Lung (tissue), 12 donors: ENCODE data around the gene AK4. TPM values are rescaled to one million over a fixed set of nuclear protein-coding genes. Genes with fewer than 3 reads are reported as not detected.
A peak's percentile ranks its signal among the peaks of the same experiment; 100 is the strongest.

Source experiments
- ATAC-seq: fragments of 200-7000 bp; cut with Tn5 transposase; one replicate; pipeline ENCODE4 v1.9.1; 2020; ENCODE audit warnings: moderate number of reproducible peaks; ENCODE audit not compliant: insufficient read depth, low FRiP score
- DNase-seq, 3 donors: peaks; one replicate each; pipeline ENCODE4 v3.0.0-alpha.2; 2013 to 2017
- H3K27ac ChIP-seq, 2 donors: one replicate each; pipeline ENCODE4 v1.5.1; 2013; ENCODE audit warnings: mild to moderate bottlenecking in 2 of 2, moderate library complexity in 2 of 2, control low read depth in 1 of 2, inconsistent platforms in 1 of 2, low read depth in 1 of 2, low read length in 1 of 2
- H3K27me3 ChIP-seq, 3 donors: one replicate each; pipeline ENCODE4 v1.5.1; 2013; ENCODE audit warnings: low read length in 2 of 3; ENCODE audit not compliant: control insufficient read depth in 3 of 3, insufficient read depth in 3 of 3
- H3K36me3 ChIP-seq, 4 donors: one replicate each; pipeline ENCODE4 v1.5.1; 2013; ENCODE audit warnings: low read length in 4 of 4, mild to moderate bottlenecking in 1 of 4, moderate library complexity in 1 of 4; ENCODE audit not compliant: control insufficient read depth in 4 of 4, insufficient read depth in 4 of 4
- H3K4me1 ChIP-seq, 5 donors: one replicate each; pipeline ENCODE4 v1.5.1; 2013; ENCODE audit warnings: low read length in 5 of 5, mild to moderate bottlenecking in 2 of 5, moderate library complexity in 1 of 5; ENCODE audit not compliant: control insufficient read depth in 5 of 5, insufficient read depth in 5 of 5
- H3K4me3 ChIP-seq: one replicate; pipeline ENCODE4 v1.5.1; 2013; ENCODE audit warnings: mild to moderate bottlenecking, control low read depth, moderate library complexity
- H3K9ac ChIP-seq, 2 donors: one replicate each; pipeline ENCODE4 v1.5.1; 2013; ENCODE audit warnings: low read length in 2 of 2, control low read depth in 1 of 2; ENCODE audit not compliant: insufficient read depth in 1 of 2
- H3K9me3 ChIP-seq, 4 donors: one replicate each; pipeline ENCODE4 v1.5.1; 2013; ENCODE audit warnings: low read length in 3 of 4, mild to moderate bottlenecking in 1 of 4, moderate library complexity in 1 of 4; ENCODE audit not compliant: control insufficient read depth in 4 of 4, insufficient read depth in 3 of 4
- WGBS, 2 donors: extraction: QIAGEN DNeasy Blood & Tissue Kit; methylation state at CpG; one replicate each; pipeline ENCODE4 v1.1.7; 2013; 5-methylcytosine and 5-hydroxymethylcytosine counted together
- polyA plus RNA-seq, 2 donors: library from polyadenylated mRNA; stranded (reverse); fragments of 200-250 nt; gene quantifications; one replicate each; pipeline ENCODE4 v1.2.1, GENCODE V29; 2013
- total RNA-seq, 2 donors: library from RNA; depleted of rRNA in 1 of 2; stranded (reverse); fragments of >200 nt in 1 of 2; gene quantifications; one replicate each; pipeline ENCODE4 v1.2.1, GENCODE V29; 2014 to 2021
- TF ChIP-seq, protein P1 (sequence below): IDR thresholded peaks from 2 replicates; pipeline ENCODE4 v1.5.1; 2012; ENCODE audit warnings: mild to moderate bottlenecking; ENCODE audit errors: control extremely low read depth, extremely low read depth
- donor health status: control.
- donor health status: control.
- donor health status: Bipolar disorder and iron deficiency.
- donor health status: healthy.
- donor health status: DM: yes; HTN: yes; CAD: no.

Gene AK4
- total and polyA plus RNA-seq, 4 donors: 1.1 to 13.7 (median 6.5) TPM

GRCh38 chr1:65108025-65108642 is 39.9 kb upstream of the AK4 start:
- DNase-seq (no peak), ATAC-seq (no peak)
- Histone ChIP-seq H3K4me1 (no peaks in the 10 kb centered on the region), H3K9ac (no peak overlapping the region), H3K27me3 (peaks cover 0 to 3% (median 0%) of the 10 kb centered on the region in 3 donors), H3K36me3 (no peaks in the 10 kb centered on the region), H3K27ac (no peak overlapping the region), H3K4me3 (no peak overlapping the region), H3K9me3 (no peaks in the 10 kb centered on the region)
- TF ChIP-seq, protein P1, sequence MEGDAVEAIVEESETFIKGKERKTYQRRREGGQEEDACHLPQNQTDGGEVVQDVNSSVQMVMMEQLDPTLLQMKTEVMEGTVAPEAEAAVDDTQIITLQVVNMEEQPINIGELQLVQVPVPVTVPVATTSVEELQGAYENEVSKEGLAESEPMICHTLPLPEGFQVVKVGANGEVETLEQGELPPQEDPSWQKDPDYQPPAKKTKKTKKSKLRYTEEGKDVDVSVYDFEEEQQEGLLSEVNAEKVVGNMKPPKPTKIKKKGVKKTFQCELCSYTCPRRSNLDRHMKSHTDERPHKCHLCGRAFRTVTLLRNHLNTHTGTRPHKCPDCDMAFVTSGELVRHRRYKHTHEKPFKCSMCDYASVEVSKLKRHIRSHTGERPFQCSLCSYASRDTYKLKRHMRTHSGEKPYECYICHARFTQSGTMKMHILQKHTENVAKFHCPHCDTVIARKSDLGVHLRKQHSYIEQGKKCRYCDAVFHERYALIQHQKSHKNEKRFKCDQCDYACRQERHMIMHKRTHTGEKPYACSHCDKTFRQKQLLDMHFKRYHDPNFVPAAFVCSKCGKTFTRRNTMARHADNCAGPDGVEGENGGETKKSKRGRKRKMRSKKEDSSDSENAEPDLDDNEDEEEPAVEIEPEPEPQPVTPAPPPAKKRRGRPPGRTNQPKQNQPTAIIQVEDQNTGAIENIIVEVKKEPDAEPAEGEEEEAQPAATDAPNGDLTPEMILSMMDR: no peak
- 84 to 93% methylated on average over 4 of the region's 4 CpGs for WGBS, 2 donors

- H3K9ac ChIP-seq: no peak overlapping the region
- H3K27ac ChIP-seq: no peak overlapping the region
- peaks cover 0 to 6% (median 4%) of the 10 kb centered on the region in 5 donors for H3K4me1 ChIP-seq
- no peak overlapping the region for H3K4me3 ChIP-seq
- no peaks in the 10 kb centered on the region for H3K36me3 ChIP-seq
- WGBS, 2 donors: 76 to 79% methylated on average over 4 of the region's 4 CpGs
- no peak for ATAC-seq
- peaks cover 0 to 3% (median 0%) of the 10 kb centered on the region in 3 donors for H3K27me3 ChIP-seq
- TF ChIP-seq, protein P1: no peak
- H3K9me3 ChIP-seq: no peaks in the 10 kb centered on the region
- peak in 2 of 3 donors; percentile 17 to 36 for DNase-seq
Observed at GRCh38 chr1:65109487-65109886, 38.5 kb upstream of the AK4 start.

DNA sequence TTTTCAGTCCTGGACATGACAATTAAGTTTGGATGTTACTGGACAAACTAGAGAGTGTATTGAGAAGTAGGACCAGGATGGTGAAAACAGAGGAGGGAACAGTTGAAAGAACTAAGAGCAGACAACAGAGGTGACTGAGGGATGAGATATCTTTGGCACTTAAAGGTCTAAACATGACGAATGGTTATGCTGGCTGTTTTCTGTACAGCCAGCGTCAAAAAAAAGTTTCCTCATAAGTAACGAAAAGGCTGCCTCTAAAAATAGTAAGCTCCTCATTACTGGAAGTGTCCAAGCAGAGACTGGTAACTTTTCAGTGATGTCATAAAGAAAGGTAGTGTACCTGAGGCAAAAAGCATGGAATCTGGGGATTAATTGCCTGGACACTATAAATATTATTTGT is 35.2 kb upstream of the AK4 start:
- peaks cover 0 to 10% (median 4%) of the 10 kb centered on the region in 5 donors for H3K4me1 ChIP-seq
- no peak overlapping the region for H3K9ac ChIP-seq
- ATAC-seq: no peak
- TF ChIP-seq, protein P1: no peak
- H3K27me3 ChIP-seq: peaks cover 0 to 3% (median 0%) of the 10 kb centered on the region in 3 donors
- 43 to 62% methylated on average over 3 of the region's 3 CpGs for WGBS, 2 donors
- H3K4me3 ChIP-seq: no peak overlapping the region
- no peaks in the 10 kb centered on the region for H3K9me3 ChIP-seq
- DNase-seq: no peak
- no peak overlapping the region for H3K27ac ChIP-seq
- no peaks in the 10 kb centered on the region for H3K36me3 ChIP-seq

GRCh38 chr1:65113298-65113697 is 34.7 kb upstream of the AK4 start:
- H3K27me3 ChIP-seq: no peaks in the 10 kb centered on the region
- TF ChIP-seq, protein P1: no peak
- H3K4me3 ChIP-seq: no peak overlapping the region
- no peaks in the 10 kb centered on the region for H3K9me3 ChIP-seq
- no peaks in the 10 kb centered on the region for H3K36me3 ChIP-seq
- ATAC-seq: no peak
- H3K4me1 ChIP-seq: peaks cover 0 to 10% (median 4%) of the 10 kb centered on the region in 5 donors
- no peak for DNase-seq
- H3K27ac ChIP-seq: no peak overlapping the region
- WGBS, 2 donors: 10 to 14% methylated on average over 2 of the region's 2 CpGs
- H3K9ac ChIP-seq: no peak overlapping the region
